ENCODE measurements around the gene SOX10.

Gene SOX10

DNA sequence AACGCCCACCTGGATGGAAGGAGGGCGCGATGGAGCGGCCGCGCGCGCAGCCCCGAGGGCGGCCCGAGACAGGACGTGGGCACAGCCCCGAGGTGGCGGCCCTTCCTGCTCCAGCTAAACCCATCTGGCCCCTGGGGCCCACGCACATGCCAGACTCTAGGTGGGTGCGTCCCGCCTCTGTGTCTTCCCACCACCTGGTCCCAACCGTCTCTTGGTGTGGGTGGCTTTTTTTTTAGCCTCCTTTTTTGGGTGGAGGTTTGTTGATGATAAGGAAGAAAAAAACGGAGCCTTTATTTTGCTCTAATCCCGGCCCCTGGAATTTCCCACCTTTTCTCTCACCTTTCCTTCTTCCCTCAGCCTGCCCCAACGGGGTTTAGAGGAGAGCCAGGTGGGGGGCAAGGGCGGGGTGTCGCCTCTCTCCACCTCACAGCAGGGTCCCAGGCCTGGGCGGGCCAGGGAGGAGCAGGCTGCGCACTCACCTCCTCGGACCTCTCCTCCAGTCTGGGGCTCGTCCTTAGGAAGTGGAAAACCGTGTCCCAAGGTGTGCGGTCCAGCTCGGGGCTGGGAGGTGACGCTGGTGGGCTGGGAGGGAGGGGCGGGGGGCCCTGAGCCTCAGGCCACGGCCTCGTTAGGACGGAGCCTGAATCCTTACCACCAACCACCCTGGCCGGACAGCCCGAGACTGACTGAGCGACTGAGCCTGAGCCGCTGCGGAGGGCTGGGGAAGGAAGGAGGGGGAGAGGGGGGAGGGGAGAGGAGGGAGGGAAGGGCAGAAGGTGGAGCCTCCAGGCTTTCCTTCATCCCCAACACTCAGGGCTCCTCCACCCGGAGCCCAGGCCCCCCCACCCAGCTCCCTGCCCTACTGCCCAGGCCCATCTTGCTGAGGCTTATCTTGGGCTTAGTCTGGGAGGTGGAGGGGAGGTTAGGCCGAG is at the start of gene SOX10:
SOX10 (minus strand) TSS at position 696 of the 932 bp plus-strand sequence. CDS start 771 bp downstream, outside the sequence.
- DNase-seq = no peak
- in situ Hi-C loops (cut with MboI; ENCODE audit: low pct_unique_long_range_greater_than_20kb, low sequenced_read_pairs) = no loop called here

DNA sequence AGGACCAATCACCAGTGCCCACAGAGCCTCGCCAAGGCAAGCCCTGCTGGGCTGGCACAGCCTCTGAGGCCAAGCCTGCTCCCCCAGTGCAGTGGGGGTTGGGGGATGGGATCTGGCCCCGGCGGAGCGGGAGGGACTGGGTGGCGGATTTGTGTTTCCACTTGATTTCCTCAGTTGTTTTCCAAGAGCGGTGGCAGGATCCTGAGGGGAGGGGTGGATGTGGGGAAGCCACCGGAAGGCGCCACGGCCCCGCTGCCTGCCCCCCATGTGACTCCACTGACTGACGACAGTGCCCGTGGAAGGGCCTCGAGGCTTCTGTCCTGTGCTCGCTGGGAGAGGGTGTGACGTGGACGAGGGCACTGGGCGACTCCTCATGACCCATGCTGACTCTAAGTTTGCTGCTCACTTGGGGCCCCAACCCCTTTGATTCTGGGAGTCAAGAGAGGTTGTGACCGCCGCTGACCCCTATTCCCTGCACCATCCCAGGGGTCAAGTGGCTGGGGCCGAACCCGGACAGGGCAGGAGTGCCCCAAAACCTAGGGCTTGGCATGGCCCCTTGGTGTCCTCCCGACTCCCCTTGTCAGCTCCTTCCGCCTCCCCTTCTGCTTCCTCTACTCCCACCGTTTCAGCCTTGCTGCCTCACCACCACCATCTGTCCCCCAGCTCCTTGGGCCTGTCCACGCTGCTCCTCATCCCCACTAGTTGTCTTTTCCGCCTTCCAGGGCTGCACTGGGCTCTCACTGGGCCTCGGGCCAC is 49.3 kb upstream of the SOX10 start:
- in situ Hi-C loops (cut with MboI; ENCODE audit: low pct_unique_long_range_greater_than_20kb, low sequenced_read_pairs) = no loop called here
- no peak for DNase-seq

DNA sequence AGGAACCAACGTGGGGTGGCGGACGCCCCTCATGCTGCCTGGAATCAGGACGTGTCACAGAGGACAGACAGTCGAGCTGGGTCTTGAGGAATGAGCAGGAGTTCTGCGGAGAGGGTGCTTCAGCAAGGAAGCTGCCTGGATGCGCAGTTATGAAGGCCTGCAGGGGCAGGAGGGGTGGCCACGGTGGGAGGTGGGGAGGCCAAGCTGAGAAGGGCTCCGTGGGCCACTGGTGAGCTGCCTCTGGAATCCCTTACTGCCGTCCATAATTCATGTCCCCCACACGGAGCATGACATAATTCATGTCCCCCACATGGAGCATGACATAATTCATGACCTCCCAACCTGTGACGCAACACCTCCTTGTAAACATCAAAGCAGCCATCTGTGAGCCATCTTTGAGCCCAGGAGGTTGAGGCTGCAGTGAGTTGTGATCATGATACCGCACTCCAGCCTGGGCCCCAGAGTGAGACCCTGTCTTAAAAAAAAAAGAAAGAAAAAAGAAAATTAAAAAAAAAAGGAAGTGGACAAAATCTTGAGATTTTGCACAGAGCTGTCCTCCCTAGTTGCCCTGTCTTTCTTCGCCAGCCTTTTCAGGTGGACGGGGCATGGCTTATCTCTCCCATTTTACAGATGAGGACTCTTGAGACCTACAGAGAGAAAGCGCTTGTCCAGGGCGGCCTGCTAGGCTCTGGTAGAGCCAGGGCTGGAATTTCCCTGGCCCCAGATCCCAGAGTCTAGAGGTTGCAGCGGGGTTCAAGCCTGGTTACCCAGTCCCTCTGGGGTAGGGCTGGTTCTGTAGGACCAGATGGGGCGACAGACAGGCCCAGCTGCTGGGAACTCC is 48.5 kb upstream of the SOX10 start:
- peak; percentile 39 for DNase-seq
- in situ Hi-C loops (cut with MboI; ENCODE audit: low pct_unique_long_range_greater_than_20kb, low sequenced_read_pairs) = no loop called here

DNA sequence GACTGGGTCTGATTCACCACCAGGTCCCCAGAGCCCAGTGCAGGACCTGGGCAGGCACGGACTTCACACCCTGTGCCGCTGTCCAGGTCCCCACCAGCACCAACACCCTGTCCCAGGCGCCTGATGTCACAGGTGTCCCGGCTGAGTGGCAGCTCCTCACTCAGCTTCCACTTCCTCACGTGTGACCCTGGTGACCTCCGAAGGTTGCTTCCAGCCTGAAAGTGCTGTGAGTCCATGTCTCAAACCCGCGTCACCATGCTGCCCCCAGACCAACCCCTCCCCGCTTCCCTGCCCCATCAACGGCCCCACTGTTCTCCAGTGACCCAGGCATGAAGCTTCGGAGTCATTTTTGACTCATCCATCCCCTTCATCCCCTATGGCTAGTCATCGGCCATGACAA is 47.1 kb upstream of the SOX10 start:
- in situ Hi-C loops (cut with MboI; ENCODE audit: low pct_unique_long_range_greater_than_20kb, low sequenced_read_pairs) = no loop called here
- DNase-seq = no peak

DNA sequence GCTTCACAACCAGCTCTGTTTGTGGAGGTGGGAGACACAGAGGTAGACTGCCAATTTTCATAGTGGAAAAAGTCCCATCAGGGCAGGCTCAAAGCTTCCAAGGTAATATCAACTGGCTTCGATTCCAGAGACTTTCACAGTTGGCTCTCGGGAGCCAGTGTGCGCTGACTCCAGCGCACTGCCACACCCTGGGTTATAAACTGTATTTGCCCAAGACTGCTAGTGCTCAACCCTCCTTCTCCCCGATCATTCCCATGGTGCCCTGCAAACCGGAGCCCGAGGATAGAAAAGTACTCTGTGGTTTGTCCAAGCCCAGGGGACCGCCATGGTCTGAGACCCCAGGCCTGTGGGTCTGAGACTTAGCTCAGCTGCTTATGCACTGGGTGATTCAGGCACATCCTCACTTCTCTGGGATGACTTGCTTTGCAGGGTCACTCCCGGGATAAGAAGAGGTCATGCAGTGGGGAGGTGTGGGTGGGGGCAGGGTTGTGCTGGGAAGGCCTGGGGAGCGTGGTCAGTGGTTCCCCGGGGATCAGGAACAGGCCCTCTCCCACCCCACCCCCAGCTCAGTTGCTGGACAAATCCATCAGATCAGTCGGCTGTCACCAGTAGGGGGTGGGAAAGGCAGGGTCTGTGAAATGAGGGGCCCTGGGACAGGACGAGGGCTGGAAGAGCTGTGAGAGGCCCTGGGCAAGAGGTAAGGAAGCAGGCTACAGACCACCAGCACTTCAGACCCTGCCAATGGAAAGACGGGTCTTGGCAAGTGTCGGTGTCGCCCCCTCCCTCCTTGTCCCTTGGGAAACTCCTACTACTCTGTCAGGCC is 46.2 kb upstream of the SOX10 start:
- in situ Hi-C loops (cut with MboI; ENCODE audit: low pct_unique_long_range_greater_than_20kb, low sequenced_read_pairs) = no loop called here
- no peak for DNase-seq

DNA sequence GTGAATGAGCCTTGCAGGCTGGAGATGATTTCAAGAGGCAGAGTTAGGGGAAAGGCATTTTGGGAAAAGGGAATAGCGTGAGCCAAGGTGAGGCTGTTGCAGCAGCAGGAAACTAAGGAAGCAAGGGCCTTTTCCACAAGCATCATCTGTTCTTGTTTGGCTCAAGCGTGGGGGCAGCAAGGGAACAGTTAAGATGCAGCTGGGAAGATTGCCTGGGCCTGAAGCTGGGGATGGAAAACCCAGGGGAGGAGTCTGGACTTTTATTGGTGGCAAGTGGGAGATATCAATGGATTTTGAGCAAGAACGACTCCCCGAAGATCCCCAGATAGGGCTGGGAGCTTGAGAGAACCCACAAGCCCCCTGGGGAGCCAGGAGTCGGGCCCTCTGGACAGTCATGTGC is 45.5 kb upstream of the SOX10 start:
- DNase-seq = no peak
- in situ Hi-C loops (cut with MboI; ENCODE audit: low pct_unique_long_range_greater_than_20kb, low sequenced_read_pairs) = no loop called here

DNA sequence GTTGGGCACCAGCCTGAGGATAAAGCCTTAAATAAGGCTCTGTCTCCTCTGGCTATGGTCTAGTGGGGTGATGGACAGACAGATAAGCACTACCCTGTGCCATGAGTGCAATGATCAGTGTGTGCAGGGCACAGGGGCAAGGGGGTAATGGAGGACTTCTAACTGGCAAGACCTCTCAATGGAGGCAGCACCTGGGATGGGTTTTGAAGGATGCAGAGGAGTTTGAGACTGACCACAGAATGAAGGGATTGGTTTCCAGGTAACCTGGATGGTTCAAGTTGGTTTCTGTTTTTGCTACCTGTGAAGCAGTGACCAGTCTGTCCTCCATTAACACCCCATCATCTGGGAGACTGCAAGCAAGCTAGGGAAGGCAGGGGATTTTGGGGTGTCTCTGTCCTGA is 45.0 kb upstream of the SOX10 start:
- in situ Hi-C loops (cut with MboI; ENCODE audit: low pct_unique_long_range_greater_than_20kb, low sequenced_read_pairs) = no loop called here

DNA sequence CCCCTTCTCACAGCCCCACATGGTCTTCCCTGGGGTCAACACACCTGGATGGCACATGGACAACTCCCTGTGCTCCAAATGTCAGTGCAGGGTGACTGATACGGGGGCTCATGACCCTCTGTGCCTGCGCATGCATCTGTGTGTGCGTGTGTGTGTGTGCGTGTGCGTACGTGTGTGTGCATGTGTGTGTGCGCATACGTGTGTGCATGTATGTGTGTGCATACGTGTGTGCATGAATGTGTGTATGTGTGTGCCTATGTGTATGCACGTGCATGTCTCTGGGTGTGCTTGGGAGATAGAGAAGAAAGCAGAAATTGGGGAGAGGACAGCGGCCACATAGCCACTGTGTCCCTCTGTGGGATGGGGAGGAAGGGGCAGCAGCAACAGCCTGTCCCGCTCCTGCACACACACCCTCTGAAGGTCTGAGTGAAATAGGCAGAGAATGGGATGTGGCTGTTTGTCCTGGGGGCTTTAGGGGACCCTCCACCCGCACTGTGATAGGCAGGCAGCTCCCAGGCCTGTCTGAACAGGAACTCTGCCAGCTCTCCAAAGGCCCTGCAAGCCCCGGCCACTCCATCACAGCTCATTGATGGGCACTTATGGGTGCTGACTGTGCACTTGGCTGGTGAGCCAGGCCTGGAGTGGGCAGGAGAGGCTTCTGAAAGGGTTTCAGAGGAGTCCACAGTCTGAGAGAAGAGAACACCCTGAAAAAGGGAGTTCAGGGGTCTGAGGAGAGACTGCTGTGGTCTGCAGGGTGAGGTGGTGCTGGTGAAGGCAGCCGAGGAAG is 44.2 kb upstream of the SOX10 start:
- DNase-seq = no peak
- in situ Hi-C loops (cut with MboI; ENCODE audit: low pct_unique_long_range_greater_than_20kb, low sequenced_read_pairs) = no loop called here

More for the DNA sequence above, 45.0 kb upstream of the SOX10 start:
- no peak for DNase-seq

DNA sequence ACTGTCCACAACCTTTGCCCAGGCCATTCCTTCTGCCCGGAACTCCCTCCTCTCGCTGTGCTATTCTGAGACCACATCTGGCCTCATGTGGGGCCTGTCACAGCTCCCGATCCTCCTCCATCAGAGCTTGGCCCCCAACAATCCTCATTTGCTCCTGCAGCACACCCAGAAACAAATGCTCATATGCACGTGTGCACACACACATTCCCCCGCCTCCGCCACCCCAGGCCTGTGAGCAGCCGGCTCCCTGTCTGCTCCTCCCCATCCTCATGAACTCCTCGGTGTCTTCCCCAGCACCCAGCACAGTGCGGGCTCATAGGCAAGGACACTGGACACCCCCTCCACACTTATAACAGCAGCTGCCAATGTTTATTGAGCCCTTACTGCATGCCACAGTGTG is 43.1 kb upstream of the SOX10 start:
- in situ Hi-C loops (cut with MboI; ENCODE audit: low pct_unique_long_range_greater_than_20kb, low sequenced_read_pairs) = no loop called here

DNA sequence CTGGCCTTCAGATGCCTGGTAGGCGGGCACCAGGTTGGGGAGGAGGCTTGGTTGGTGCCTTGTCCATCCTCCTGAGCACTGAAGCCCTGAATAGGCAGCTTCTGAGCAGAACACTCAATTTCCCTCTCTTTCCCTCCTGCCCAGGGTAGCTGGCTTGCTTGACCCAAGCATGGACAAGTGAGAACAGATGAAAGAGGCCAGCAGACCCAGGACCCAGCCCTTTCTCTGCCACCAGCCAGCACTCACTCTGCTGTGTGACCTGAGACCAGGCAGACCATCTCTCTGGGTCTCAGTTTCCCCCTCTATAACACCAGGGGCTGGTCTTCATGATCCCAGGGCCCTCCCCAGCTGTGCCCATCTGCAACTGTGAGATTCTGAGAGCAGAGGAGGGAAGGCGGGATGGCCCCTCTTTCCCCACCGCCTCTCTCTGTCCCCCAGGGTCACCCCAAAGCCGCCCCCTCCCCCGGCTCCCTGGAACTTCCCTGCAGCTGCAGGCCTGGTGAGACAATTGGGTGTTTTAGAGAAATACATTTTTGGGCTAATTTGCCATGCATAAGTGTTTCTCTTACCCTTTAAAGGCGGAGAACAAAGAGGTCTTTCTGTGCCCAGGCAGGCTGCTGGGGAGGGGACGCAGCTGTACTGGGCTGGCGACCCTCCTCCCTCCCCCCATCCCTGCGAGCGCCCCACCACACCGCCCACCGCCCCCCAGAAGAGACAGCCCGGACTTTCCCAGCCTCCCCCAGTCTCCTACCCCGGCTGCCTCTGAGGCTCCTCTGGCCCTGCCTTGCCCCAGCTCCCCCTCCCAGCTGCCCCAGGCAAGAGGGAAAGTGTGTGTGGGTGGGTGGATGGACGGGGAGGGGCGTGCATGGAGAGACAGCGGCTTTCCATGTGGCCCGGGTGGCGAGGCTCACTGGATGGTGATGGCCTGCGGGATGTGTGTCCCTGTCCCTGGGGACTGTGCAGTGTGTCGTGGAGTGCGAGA is 42.1 kb upstream of the SOX10 start:
- in situ Hi-C loops (cut with MboI; ENCODE audit: low pct_unique_long_range_greater_than_20kb, low sequenced_read_pairs) = no loop called here
- DNase-seq = no peak

More for the DNA sequence above, 43.1 kb upstream of the SOX10 start:
- no peak for DNase-seq

DNA sequence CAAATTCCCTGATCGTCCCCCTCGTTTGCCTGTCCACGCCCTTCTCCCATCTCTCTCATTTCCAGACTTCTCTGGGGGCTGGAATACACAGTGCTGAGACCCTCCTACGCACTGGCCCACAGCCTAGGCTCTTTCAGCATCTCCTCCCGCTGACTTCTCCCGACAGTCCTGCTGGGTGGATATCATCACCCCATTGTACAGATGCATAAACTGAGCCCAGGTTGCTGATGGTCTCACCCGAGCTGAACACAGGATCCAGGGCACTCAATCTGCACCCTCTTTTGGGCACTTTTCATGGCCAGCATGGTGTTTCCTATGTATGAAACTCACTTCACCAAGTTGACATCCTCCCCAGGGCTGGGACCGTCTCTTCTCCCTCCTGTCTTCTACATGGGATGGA is 41.2 kb upstream of the SOX10 start:
- no peak for DNase-seq
- in situ Hi-C loops (cut with MboI; ENCODE audit: low pct_unique_long_range_greater_than_20kb, low sequenced_read_pairs) = no loop called here

DNA sequence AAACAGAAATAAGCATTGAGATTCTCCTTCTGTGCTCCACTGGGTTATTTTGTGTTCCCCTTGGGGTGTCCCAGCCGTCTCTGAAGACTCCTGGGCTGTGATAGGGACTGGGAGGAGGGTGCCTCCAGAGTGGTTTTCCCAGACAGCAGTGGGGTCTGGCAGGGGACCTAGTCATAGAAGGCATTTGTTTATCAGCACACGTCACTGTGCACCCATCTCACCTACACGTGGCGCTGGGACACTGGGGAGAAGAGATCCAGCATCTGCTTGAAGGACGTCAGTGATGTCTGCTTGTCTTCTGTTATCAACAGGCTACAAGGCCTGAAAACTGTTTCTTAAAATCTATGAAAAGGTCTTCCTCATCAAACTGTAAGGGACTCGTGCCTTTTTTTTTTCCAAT is 38.7 kb upstream of the SOX10 start:
- in situ Hi-C loops (cut with MboI; ENCODE audit: low pct_unique_long_range_greater_than_20kb, low sequenced_read_pairs) = no loop called here

DNA sequence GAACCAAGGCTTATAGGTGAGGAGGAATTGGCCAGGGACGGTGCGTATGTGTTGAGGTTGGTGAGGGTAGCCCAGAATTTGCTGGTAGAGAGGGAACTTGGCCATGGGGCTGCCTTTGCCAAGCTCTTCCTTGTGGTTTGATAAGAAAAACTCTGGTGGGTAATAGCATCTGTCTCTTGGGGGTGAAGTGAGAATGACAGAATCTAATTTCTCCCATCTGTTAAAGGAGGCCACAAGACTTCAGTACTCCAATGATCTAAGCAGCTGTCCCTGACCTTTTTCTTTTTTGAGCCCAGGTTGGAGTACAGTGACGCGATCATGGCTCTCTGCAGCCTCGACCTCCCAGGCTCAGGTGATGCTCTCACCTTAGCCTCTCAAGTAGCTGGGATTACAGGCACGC is 36.9 kb upstream of the SOX10 start:
- in situ Hi-C loops (cut with MboI; ENCODE audit: low pct_unique_long_range_greater_than_20kb, low sequenced_read_pairs) = no loop called here
- DNase-seq = no peak

More for the DNA sequence above, 38.7 kb upstream of the SOX10 start:
- no peak for DNase-seq

DNA sequence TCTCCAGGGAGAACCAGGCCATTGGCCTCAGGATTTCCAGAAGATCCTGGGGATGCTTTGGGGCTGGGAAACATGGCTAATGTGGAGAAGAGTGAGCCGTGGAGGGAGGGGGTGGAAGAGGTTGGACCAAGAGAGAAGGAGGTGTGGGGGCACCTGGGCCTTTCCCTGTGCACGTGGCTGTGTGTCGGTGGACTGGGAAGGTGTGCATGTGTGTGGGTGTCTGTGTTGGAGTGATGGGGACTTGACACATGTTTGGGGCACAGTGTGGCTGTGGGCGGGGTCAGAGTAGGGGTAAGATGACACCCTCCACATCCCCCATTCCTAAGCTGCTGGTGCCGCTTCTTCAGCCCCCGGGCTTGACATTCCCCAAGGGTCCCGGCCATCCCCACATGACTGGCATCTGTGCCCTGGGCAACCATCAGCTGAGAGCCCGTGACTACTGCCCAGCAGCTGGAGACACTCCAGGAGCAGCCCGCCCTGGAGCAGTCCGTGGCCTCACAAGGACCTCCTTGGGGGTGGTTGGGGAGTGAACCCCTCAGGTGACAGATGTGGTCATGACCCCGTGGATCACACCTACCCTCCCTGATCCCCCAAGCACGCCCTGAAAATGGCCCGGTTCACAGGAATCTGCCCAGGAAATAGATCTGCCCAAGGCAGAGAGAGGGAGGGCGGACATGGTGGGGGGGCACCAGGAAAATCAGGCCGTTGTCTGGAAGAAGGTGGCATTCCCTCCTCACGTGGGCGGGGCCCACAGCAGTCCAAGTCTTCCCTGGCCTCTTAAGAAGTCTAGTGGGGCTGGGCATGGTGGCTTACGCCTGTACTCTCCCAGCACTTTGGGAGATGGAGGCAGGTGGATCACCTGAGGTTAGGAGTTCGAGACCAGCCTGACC is 34.8 kb upstream of the SOX10 start:
- no peak for DNase-seq
- in situ Hi-C loops (cut with MboI; ENCODE audit: low pct_unique_long_range_greater_than_20kb, low sequenced_read_pairs) = no loop called here

DNA sequence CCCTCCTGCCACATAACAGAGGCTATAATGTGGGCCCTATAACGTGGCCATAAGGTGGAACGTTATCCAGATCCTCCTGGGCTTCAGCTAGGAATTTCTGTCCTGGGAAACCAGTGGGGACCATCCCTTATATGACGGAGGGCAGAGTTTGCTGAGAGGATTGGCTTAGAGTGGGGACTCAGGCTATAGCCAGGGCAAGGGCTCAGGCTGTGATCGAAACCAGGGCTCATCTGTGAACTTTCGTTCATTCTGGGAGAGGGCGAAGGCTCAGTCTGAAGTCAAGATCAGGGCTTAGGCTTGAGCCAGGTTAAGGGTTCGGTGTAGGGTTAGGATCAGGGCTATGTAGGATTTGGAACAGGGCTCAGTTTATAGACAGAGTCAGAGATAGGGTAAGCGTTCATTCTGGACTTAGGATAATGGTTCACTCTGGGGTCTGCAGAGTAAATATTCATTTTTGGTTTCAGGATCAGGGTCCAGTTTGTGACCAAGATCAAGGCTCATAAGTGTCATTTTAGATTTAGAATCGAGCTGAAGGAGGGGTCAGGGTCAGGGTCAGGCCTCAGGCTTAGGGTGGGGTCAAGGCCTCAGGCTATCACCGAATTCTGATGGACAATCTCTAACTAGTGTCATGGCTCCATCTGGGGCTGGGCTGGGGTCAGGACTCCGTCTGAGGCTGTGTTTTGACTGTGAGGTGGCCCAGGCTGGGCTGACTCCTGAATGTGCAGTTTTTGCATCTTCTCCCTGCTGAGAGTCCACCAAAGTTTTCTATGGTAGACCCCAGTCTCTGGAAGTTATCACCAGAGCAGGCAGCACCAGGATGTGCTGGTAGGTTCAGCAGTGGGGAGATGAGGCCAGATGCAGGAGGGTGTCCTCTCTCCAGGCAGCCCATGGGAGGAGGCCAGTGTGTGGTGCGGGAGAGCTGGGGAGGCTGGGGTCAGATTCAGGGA is 33.9 kb upstream of the SOX10 start:
- in situ Hi-C loops (cut with MboI; ENCODE audit: low pct_unique_long_range_greater_than_20kb, low sequenced_read_pairs) = no loop called here

More for the DNA sequence above, 33.9 kb upstream of the SOX10 start:
- no peak for DNase-seq

Measured in KBM-7 (cell line).